Heart left ventricle (tissue), 16 donors: ENCODE data around the gene KANK4. TPM values are rescaled to one million over a fixed set of nuclear protein-coding genes. Genes with fewer than 3 reads are reported as not detected.

Source experiments
- ATAC-seq, 4 donors: fragments of 200-7000 bp; cut with Tn5 transposase; one replicate each; pipeline ENCODE4 v1.9.1; 2020 to 2022; ENCODE audit warnings: moderate library complexity in 4 of 4, mild to moderate bottlenecking in 3 of 4, moderate number of reproducible peaks in 1 of 4
- DNase-seq, 5 donors: peaks; one replicate each; pipeline ENCODE4 v3.0.0-alpha.2; 2020
- H3K27ac ChIP-seq, 12 donors: fragments of 200-600 bp; sonication (generic) in 4 of 12; one replicate each; pipeline versions ENCODE4 v1.5.0 to v1.8.0; 2016 to 2022; ENCODE audit warnings: mild to moderate bottlenecking in 2 of 12
- H3K27me3 ChIP-seq, 9 donors: fragments of 200-600 bp; sonication (generic) in 2 of 9; one replicate each; pipeline versions ENCODE4 v1.5.1 to v1.8.0; 2016 to 2022; ENCODE audit warnings: mild to moderate bottlenecking in 3 of 9
- H3K36me3 ChIP-seq, 9 donors: fragments of 200-600 bp; sonication (generic) in 2 of 9; one replicate each; pipeline versions ENCODE4 v1.5.0 to v1.8.0; 2018 to 2022; ENCODE audit warnings: mild to moderate bottlenecking in 2 of 9
- H3K4me1 ChIP-seq, 12 donors: fragments of 200-600 bp; sonication (generic) in 4 of 12; one replicate each; pipeline versions ENCODE4 v1.5.0 to v1.8.0; 2016 to 2022; ENCODE audit warnings: mild to moderate bottlenecking in 3 of 12
- H3K4me3 ChIP-seq, 12 donors: fragments of 200-600 bp; sonication (generic) in 4 of 12; one replicate each; pipeline versions ENCODE4 v1.5.0 to v1.8.0; 2017 to 2022; ENCODE audit warnings: mild to moderate bottlenecking in 9 of 12, moderate library complexity in 4 of 12
- H3K9me3 ChIP-seq, 12 donors: fragments of 200-600 bp; sonication (generic) in 4 of 12; one replicate each; pipeline versions ENCODE4 v1.5.0 to v1.8.0; 2016 to 2022; ENCODE audit warnings: mild to moderate bottlenecking in 1 of 12
- CTCF ChIP-seq, 12 donors: fragments of 200-600 bp; sonication (generic) in 4 of 12; IDR thresholded peaks; one replicate each; pipeline versions ENCODE4 v1.5.0 to v1.8.0; 2018 to 2022; ENCODE audit warnings: antibody characterized with exemption in 12 of 12, mild to moderate bottlenecking in 5 of 12
- POLR2A ChIP-seq, 2 donors: fragments of 450-650 bp; IDR thresholded peaks; one replicate each; pipeline ENCODE4 v1.6.1; 2017; ENCODE audit warnings: antibody characterized with exemption in 2 of 2, mild to moderate bottlenecking in 2 of 2, moderate library complexity in 2 of 2
- WGBS, 4 donors: extraction: QIAGEN DNeasy Blood & Tissue Kit in 2 of 4; methylation state at CpG; one replicate each; pipeline versions ENCODE4 v1.1.5 to v1.1.7; 2013 to 2018; 5-methylcytosine and 5-hydroxymethylcytosine counted together
- intact Hi-C, 10 donors: fragments of 100-400 bp; cut with DNase I; formaldehyde crosslinking; loops; one replicate each; pipeline versions ENCODE4 v1.11.1 to v1.14.2; 2022
- polyA plus RNA-seq, 2 donors: library from polyadenylated mRNA; stranded (reverse); fragments of 200-250 nt; gene quantifications; one replicate each; pipeline ENCODE4 v1.2.3, GENCODE V29; 2013
- total RNA-seq, 9 donors: library from RNA; depleted of rRNA in 2 of 9; stranded (reverse); fragments of >200 nt in 2 of 9; fragmentation: NEBNext Ultra II Directional in 3 of 9; extraction: Animal tissue kit (Norgen Biotek cat#: 25700) in 3 of 9; gene quantifications; one replicate each; pipeline versions ENCODE4 v1.1.0 to v1.2.4, GENCODE V29; 2016 to 2023
- donor health status: ischemic (EF 13 %, LVEDD 7.1; RV severe dilation, severe dysfunction).
- donor health status: healthy with polysubstance abuse.
- donor health status: DM: no; HTN: yes; CAD: no.
- donor health status: DM: no; HTN: no; CAD: no.
- donor health status: ischemic (EF 25% LVEDD 6.9; RV normal size, moderate dysfunction).
- donor health status: ischemic (EF 25% LVEDD 5.7; RV mildly dilated, moderate dysfunction).
- donor health status: healthy.
- donor health status: DM: yes; HTN: yes; CAD: no.
- donor health status: ischemic (EF 35%, LVEDD 5.7; RV mildly dilated, moderate dysfunction).
- donor health status: nonischemic (EF 11% LVEDD 7.7; RV severe dilation, severe dysfunction).
- donor health status: DM: yes; HTN: yes; CAD: no.
- donor health status: PGD.
- donor health status: ischemic (EF 29% LVEDD 5.4; RV normal size, mild dysfunction).
- donor health status: nonischemic (EF 23%, LVEDD 6.1; RV moderate dilation, normal function).

The KANK4 gene
- total and polyA plus RNA-seq, 11 donors: 0.05 to 4.3 (median 0.15) TPM; not detected in 1

GRCh38 chr1:62343911-62344310 lies 24.7 kb upstream of the KANK4 start:
- intact Hi-C loops: no loop called here
- H3K27me3 ChIP-seq: no peaks in the 10 kb centered on the region
- no peak overlapping the region for H3K27ac ChIP-seq
- DNase-seq (no peak), ATAC-seq (no peak)
- WGBS, 4 donors: 91 to 97% (median 97%) methylated on average over 5 of the region's 5 CpGs
- H3K4me3 ChIP-seq: no peak overlapping the region
- H3K36me3 ChIP-seq: no peaks in the 10 kb centered on the region
- peaks cover 0 to under 1% (median 0%) of the 10 kb centered on the region in 12 donors for H3K4me1 ChIP-seq
- H3K9me3 ChIP-seq: no peaks in the 10 kb centered on the region
- no peak for TF ChIP-seq POLR2A (IDR thresholded peaks at IDR 0.05)
- no peak for TF ChIP-seq CTCF (IDR thresholded peaks at IDR 0.05)

GRCh38 chr1:62342270-62342669 lies 23.0 kb upstream of the KANK4 start:
- peaks cover under 1 to 17% (median 14%) of the 10 kb centered on the region in 12 donors for H3K4me1 ChIP-seq
- H3K27ac ChIP-seq: no peak overlapping the region
- DNase-seq (no peak), ATAC-seq (no peak)
- no peaks in the 10 kb centered on the region for H3K36me3 ChIP-seq
- no peak overlapping the region for H3K4me3 ChIP-seq
- intact Hi-C loops: no loop called here
- no peaks in the 10 kb centered on the region for H3K27me3 ChIP-seq
- no peaks in the 10 kb centered on the region for H3K9me3 ChIP-seq
- no peak for TF ChIP-seq CTCF (IDR thresholded peaks at IDR 0.05)
- TF ChIP-seq POLR2A (IDR thresholded peaks at IDR 0.05): no peak
- 94 to 96% (median 95%) methylated on average over 3 of the region's 3 CpGs for WGBS, 4 donors

- Histone ChIP-seq H3K27ac (no peak overlapping the region), H3K27me3 (no peaks in the 10 kb centered on the region), H3K4me1 (peaks cover 4 to 24% (median 18%) of the 10 kb centered on the region in 12 donors), H3K9me3 (no peaks in the 10 kb centered on the region), H3K4me3 (no peak overlapping the region), H3K36me3 (no peaks in the 10 kb centered on the region)
- DNase-seq (no peak), ATAC-seq (no peak)
- TF ChIP-seq CTCF (IDR thresholded peaks at IDR 0.05): no peak
- TF ChIP-seq POLR2A (IDR thresholded peaks at IDR 0.05): no peak
- intact Hi-C loops: no loop called here
- WGBS, 4 donors: 51 to 61% (median 57%) methylated on average over 4 of the region's 4 CpGs
These were observed 22.4 kb upstream of the KANK4 start for GRCh38 chr1:62341615-62342014.

- intact Hi-C loops: no loop called here
- H3K4me3 ChIP-seq: no peak overlapping the region
- DNase-seq (no peak), ATAC-seq (no peak)
- no peaks in the 10 kb centered on the region for H3K9me3 ChIP-seq
- 95 to 99% (median 98%) methylated on average over 3 of the region's 3 CpGs for WGBS, 4 donors
- no peaks in the 10 kb centered on the region for H3K27me3 ChIP-seq
- no peaks in the 10 kb centered on the region for H3K36me3 ChIP-seq
- no peak for TF ChIP-seq CTCF (IDR thresholded peaks at IDR 0.05)
- no peak for TF ChIP-seq POLR2A (IDR thresholded peaks at IDR 0.05)
- H3K4me1 ChIP-seq: peaks cover 4 to 28% (median 18%) of the 10 kb centered on the region in 12 donors
- no peak overlapping the region for H3K27ac ChIP-seq
These were observed 21.9 kb upstream of the KANK4 start for GRCh38 chr1:62341089-62341488.
